ENCODE results near the gene OSMR. TPM values are rescaled to one million over a fixed set of nuclear protein-coding genes. Genes with fewer than 3 reads are reported as not detected.

OSMR gene
- total RNA-seq, 1 donor from 2014 or later, result 17.4 TPM

DNA sequence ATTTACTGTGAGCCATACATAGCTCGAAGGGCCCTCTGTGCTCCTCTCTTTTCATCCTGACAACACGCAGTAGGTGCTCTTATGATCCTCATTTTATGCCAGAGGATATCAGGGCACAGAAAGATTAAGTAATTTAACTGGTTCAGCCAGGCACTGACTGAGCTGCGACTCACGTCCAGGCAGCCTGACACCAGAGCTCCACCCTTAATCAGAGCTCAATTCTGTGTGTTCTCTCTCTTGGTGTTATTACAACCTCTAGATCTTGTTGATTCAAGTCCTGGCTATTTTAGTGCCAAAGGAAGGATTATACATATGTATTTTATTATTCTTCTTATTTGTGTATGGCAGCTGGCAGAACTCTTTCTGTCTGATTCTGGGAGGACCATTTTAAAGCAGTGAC, 59.7 kb downstream of the OSMR start:
- Mint-ChIP-seq H3K4me3 (ENCODE audit: unreplicated experiment) (no peak overlapping the region), H3K27ac (ENCODE audit: unreplicated experiment) (no peak overlapping the region), H3K9me3 (ENCODE audit: unreplicated experiment) (peaks cover 4% of the 10 kb centered on the region), H3K4me1 (ENCODE audit: unreplicated experiment) (no peaks in the 10 kb centered on the region), H3K27me3 (ENCODE audit: unreplicated experiment) (peaks cover 5% of the 10 kb centered on the region), H3K36me3 (ENCODE audit: low read depth, unreplicated experiment) (peaks cover 39% of the 10 kb centered on the region)
- DNase-seq (ENCODE audit: low spot score), result no peak
- TF ChIP-seq, protein P1, sequence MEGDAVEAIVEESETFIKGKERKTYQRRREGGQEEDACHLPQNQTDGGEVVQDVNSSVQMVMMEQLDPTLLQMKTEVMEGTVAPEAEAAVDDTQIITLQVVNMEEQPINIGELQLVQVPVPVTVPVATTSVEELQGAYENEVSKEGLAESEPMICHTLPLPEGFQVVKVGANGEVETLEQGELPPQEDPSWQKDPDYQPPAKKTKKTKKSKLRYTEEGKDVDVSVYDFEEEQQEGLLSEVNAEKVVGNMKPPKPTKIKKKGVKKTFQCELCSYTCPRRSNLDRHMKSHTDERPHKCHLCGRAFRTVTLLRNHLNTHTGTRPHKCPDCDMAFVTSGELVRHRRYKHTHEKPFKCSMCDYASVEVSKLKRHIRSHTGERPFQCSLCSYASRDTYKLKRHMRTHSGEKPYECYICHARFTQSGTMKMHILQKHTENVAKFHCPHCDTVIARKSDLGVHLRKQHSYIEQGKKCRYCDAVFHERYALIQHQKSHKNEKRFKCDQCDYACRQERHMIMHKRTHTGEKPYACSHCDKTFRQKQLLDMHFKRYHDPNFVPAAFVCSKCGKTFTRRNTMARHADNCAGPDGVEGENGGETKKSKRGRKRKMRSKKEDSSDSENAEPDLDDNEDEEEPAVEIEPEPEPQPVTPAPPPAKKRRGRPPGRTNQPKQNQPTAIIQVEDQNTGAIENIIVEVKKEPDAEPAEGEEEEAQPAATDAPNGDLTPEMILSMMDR (IDR thresholded peaks at IDR 0.05; ENCODE audit: unreplicated experiment), result no peak

DNA sequence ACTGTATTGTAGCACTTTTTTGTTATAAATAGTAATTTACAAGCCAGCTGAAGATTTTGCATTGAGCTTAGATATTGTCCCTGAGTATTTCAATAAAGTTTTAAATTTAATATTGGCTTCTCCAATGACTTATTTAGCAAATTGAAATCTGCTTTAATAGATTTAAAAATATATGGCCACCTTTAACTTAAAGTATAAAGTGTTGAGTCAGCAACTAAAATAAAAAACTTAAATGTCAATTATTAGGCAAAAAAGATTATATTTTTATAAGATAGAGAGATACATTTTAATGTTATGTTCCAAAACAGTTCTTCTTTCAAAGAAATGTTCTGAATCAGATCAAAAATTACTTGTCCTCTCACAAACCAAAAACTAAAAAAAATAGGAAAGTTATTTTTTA, 60.7 kb downstream of the OSMR start:
- H3K27me3 Mint-ChIP-seq (ENCODE audit: unreplicated experiment), result peaks cover 5% of the 10 kb centered on the region
- TF ChIP-seq, protein P1 (IDR thresholded peaks at IDR 0.05; ENCODE audit: unreplicated experiment), result no peak
- no peak overlapping the region for H3K4me3 Mint-ChIP-seq (ENCODE audit: unreplicated experiment)
- peaks cover 9% of the 10 kb centered on the region for H3K9me3 Mint-ChIP-seq (ENCODE audit: unreplicated experiment)
- H3K4me1 Mint-ChIP-seq (ENCODE audit: unreplicated experiment), result no peaks in the 10 kb centered on the region
- no peak overlapping the region for H3K27ac Mint-ChIP-seq (ENCODE audit: unreplicated experiment)
- peaks cover 40% of the 10 kb centered on the region for H3K36me3 Mint-ChIP-seq (ENCODE audit: low read depth, unreplicated experiment)
- DNase-seq (ENCODE audit: low spot score), result no peak

DNA sequence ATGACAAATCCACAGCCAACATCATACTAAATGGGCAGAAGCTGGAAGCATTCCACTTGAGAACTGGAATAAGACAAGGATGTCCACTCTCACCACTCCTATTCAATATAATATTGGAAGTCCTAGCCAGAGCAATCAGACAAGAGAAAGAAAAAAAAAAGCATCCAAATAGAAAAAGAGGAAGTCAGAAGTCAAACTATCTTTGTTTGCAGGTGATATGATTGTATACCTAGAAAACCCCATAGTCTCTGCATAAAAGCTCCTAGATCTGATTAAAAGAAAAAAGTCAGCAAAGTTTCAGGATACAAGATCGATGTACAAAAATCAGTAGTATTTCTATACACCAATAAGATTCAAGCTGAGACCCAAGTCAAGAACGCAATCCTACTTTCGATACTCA, 66.1 kb downstream of the OSMR start:
- Mint-ChIP-seq H3K27me3 (ENCODE audit: unreplicated experiment) (peaks cover 5% of the 10 kb centered on the region), H3K36me3 (ENCODE audit: low read depth, unreplicated experiment) (peaks cover 19% of the 10 kb centered on the region), H3K27ac (ENCODE audit: unreplicated experiment) (no peak overlapping the region), H3K9me3 (ENCODE audit: unreplicated experiment) (peaks cover 9% of the 10 kb centered on the region), H3K4me1 (ENCODE audit: unreplicated experiment) (no peaks in the 10 kb centered on the region), H3K4me3 (ENCODE audit: unreplicated experiment) (no peak overlapping the region)
- no peak for DNase-seq (ENCODE audit: low spot score)
- TF ChIP-seq, protein P1 (IDR thresholded peaks at IDR 0.05; ENCODE audit: unreplicated experiment), result no peak

DNA sequence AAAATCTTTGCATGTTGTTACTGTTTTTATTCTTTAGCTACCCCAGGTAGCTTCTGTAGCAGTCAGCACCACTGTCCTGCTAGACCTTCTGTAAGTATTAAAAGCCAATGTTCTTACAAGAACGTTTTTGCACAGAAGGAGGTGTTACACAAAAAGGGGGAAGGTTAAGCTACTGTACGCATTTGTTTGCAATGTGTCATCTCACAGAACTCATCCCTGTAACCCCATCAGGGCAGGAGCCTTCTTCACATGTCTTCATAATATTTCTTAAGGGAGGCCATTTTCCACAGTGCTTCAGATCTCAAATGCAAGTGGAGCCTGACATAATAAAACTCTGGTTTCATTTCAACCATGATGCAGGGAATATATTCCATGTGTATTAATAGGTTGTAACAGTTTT, 67.9 kb downstream of the OSMR start:
- Mint-ChIP-seq H3K4me3 (ENCODE audit: unreplicated experiment) (no peak overlapping the region), H3K4me1 (ENCODE audit: unreplicated experiment) (no peaks in the 10 kb centered on the region)

DNA sequence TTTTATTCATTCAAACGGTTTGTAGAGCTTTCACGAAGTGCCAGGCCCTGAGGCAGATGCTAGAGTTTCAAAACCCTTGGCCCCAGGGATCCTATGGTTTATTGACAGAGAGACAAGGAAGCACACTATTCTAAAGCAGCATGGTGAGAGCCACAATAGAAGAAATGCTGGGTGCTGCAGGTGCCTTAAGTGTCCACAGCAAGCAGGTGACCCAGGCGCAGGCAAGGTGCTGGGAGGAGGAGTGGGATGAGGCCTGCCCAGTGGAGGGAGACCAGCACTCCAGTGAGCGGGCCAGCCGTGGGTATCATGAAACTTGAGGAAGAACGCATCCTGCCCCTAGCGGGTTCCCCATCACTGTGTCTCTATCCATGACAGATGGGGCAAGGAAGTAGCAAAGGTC, 71.0 kb downstream of the OSMR start:
- Mint-ChIP-seq H3K9me3 (ENCODE audit: unreplicated experiment) (no peaks in the 10 kb centered on the region), H3K36me3 (ENCODE audit: low read depth, unreplicated experiment) (peaks cover 4% of the 10 kb centered on the region), H3K27ac (ENCODE audit: unreplicated experiment) (no peak overlapping the region)

More for the DNA sequence above, 67.9 kb downstream of the OSMR start:
- peaks cover 2% of the 10 kb centered on the region for H3K27me3 Mint-ChIP-seq (ENCODE audit: unreplicated experiment)
- H3K9me3 Mint-ChIP-seq (ENCODE audit: unreplicated experiment), result peaks cover 9% of the 10 kb centered on the region
- TF ChIP-seq, protein P1 (IDR thresholded peaks at IDR 0.05; ENCODE audit: unreplicated experiment), result no peak
- H3K36me3 Mint-ChIP-seq (ENCODE audit: low read depth, unreplicated experiment), result peaks cover 13% of the 10 kb centered on the region
- no peak overlapping the region for H3K27ac Mint-ChIP-seq (ENCODE audit: unreplicated experiment)
- no peak for DNase-seq (ENCODE audit: low spot score)

More for the DNA sequence above, 71.0 kb downstream of the OSMR start:
- H3K4me3 Mint-ChIP-seq (ENCODE audit: unreplicated experiment), result no peak overlapping the region
- TF ChIP-seq, protein P1 (IDR thresholded peaks at IDR 0.05; ENCODE audit: unreplicated experiment), result no peak
- H3K4me1 Mint-ChIP-seq (ENCODE audit: unreplicated experiment), result no peaks in the 10 kb centered on the region
- no peak for DNase-seq (ENCODE audit: low spot score)
- no peaks in the 10 kb centered on the region for H3K27me3 Mint-ChIP-seq (ENCODE audit: unreplicated experiment)

Data from endothelial cell (in vitro differentiated cells).